ENCODE measurements around the gene SHH. TPM values are rescaled to one million over a fixed set of nuclear protein-coding genes. Genes with fewer than 3 reads are reported as not detected.
"Not testable (repeated sequence)": the region's sequence is repeated elsewhere in the genome, so short reads cannot be mapped to it uniquely, and the experiment has no call there.

SHH gene
- total RNA-seq, 1 experiment from 2014 or later, result not detected

- H3K9me3 ChIP-seq (ENCODE audit: low read depth, low read length, poor library complexity, severe bottlenecking), result no peaks in the 10 kb centered on the region
- ChIA-PET CTCF (no interaction called here), POLR2A (ENCODE audit: low non-redundant PET) (no interaction called here)
- peaks cover 48% of the 10 kb centered on the region for H3K27me3 ChIP-seq (replicated peaks; ENCODE audit: insufficient read depth, low read depth, low read length, poor library complexity)
- no peaks in the 10 kb centered on the region for H3K36me3 ChIP-seq (ENCODE audit: insufficient read depth, low read length, poor library complexity, severe bottlenecking)
- intact Hi-C loops (cut with micrococcal nuclease; ENCODE audit: unreplicated experiment), result no loop called here
- H3K4me1 ChIP-seq (ENCODE audit: insufficient read depth, low read length, poor library complexity, severe bottlenecking), result no peaks in the 10 kb centered on the region
- no TSS peak for BruUV-seq (replicated peaks)
- no peak overlapping the region for H3K27ac ChIP-seq (ENCODE audit: low read depth, low read length, poor library complexity, severe bottlenecking)
- TF ChIP-seq CTCF (conservative IDR thresholded peaks at IDR 0.05; ENCODE audit: low read depth, low read length) (no peak), EZH2 (IDR thresholded peaks at IDR 0.05; ENCODE audit: borderline replicate concordance, low read depth, low read length, poor library complexity, severe bottlenecking) (no peak)
- no peak overlapping the region for H3K4me3 ChIP-seq (ENCODE audit: low read depth, low read length, poor library complexity, severe bottlenecking)
- DNase-seq (ENCODE audit: low spot score), result no peak
Measured at GRCh38 chr7:155818154-155818819, 6.0 kb upstream of the SHH start.

GRCh38 chr7:155817515-155817914, 5.3 kb upstream of the SHH start:
- DNase-seq (ENCODE audit: low spot score); H3K36me3 ChIP-seq (ENCODE audit: insufficient read depth, low read length, poor library complexity, severe bottlenecking); POLR2A ChIA-PET (ENCODE audit: low non-redundant PET); H3K4me3 ChIP-seq (ENCODE audit: low read depth, low read length, poor library complexity, severe bottlenecking); H3K9me3 ChIP-seq (ENCODE audit: low read depth, low read length, poor library complexity, severe bottlenecking); H3K27ac ChIP-seq (ENCODE audit: low read depth, low read length, poor library complexity, severe bottlenecking); CTCF ChIA-PET; BruUV-seq (replicated peaks); H3K4me1 ChIP-seq (ENCODE audit: insufficient read depth, low read length, poor library complexity, severe bottlenecking); intact Hi-C loops (cut with micrococcal nuclease; ENCODE audit: unreplicated experiment): not testable (repeated sequence)
- H3K27me3 ChIP-seq (replicated peaks; ENCODE audit: insufficient read depth, low read depth, low read length, poor library complexity), result peaks cover 56% of the 10 kb centered on the region

GRCh38 chr7:155816996-155817395, 4.7 kb upstream of the SHH start:
- CTCF ChIA-PET, result no interaction called here
- POLR2A ChIA-PET (ENCODE audit: low non-redundant PET), result no interaction called here
- TF ChIP-seq EZH2 (IDR thresholded peaks at IDR 0.05; ENCODE audit: borderline replicate concordance, low read depth, low read length, poor library complexity, severe bottlenecking), result no peak
- TF ChIP-seq CTCF (conservative IDR thresholded peaks at IDR 0.05; ENCODE audit: low read depth, low read length), result no peak
- H3K4me1 ChIP-seq (ENCODE audit: insufficient read depth, low read length, poor library complexity, severe bottlenecking), result no peaks in the 10 kb centered on the region
- H3K36me3 ChIP-seq (ENCODE audit: insufficient read depth, low read length, poor library complexity, severe bottlenecking), result no peaks in the 10 kb centered on the region
- DNase-seq (ENCODE audit: low spot score), result no peak
- peaks cover 58% of the 10 kb centered on the region for H3K27me3 ChIP-seq (replicated peaks; ENCODE audit: insufficient read depth, low read depth, low read length, poor library complexity)
- H3K27ac ChIP-seq (ENCODE audit: low read depth, low read length, poor library complexity, severe bottlenecking), result no peak overlapping the region
- BruUV-seq (replicated peaks), result no TSS peak
- H3K9me3 ChIP-seq (ENCODE audit: low read depth, low read length, poor library complexity, severe bottlenecking), result no peaks in the 10 kb centered on the region
- intact Hi-C loops (cut with micrococcal nuclease; ENCODE audit: unreplicated experiment), result no loop called here
- H3K4me3 ChIP-seq (ENCODE audit: low read depth, low read length, poor library complexity, severe bottlenecking), result no peak overlapping the region

- peaks cover 61% of the 10 kb centered on the region for H3K27me3 ChIP-seq (replicated peaks; ENCODE audit: insufficient read depth, low read depth, low read length, poor library complexity)
- no peaks in the 10 kb centered on the region for H3K36me3 ChIP-seq (ENCODE audit: insufficient read depth, low read length, poor library complexity, severe bottlenecking)
- no peak overlapping the region for H3K27ac ChIP-seq (ENCODE audit: low read depth, low read length, poor library complexity, severe bottlenecking)
- no peak for TF ChIP-seq EZH2 (IDR thresholded peaks at IDR 0.05; ENCODE audit: borderline replicate concordance, low read depth, low read length, poor library complexity, severe bottlenecking)
- TF ChIP-seq CTCF (conservative IDR thresholded peaks at IDR 0.05; ENCODE audit: low read depth, low read length), result no peak
- DNase-seq (ENCODE audit: low spot score), result no peak
- intact Hi-C loops (cut with micrococcal nuclease; ENCODE audit: unreplicated experiment), result no loop called here
- H3K4me1 ChIP-seq (ENCODE audit: insufficient read depth, low read length, poor library complexity, severe bottlenecking), result no peaks in the 10 kb centered on the region
- H3K9me3 ChIP-seq (ENCODE audit: low read depth, low read length, poor library complexity, severe bottlenecking), result no peaks in the 10 kb centered on the region
- POLR2A ChIA-PET (ENCODE audit: low non-redundant PET), result no interaction called here
- CTCF ChIA-PET, result no interaction called here
- no peak overlapping the region for H3K4me3 ChIP-seq (ENCODE audit: low read depth, low read length, poor library complexity, severe bottlenecking)
- BruUV-seq (replicated peaks), result no TSS peak
Measured at GRCh38 chr7:155816192-155816508, 3.9 kb upstream of the SHH start.
